NCI-H1092 (cell line): ENCODE data around the gene SRSF8.
"Not testable (repeated sequence)": the region's sequence is repeated elsewhere in the genome, so short reads cannot be mapped to it uniquely, and the experiment has no call there.

Experiments used
- DNase-seq: peaks from one replicate; lab custom pipeline; 2025; lab: John Stamatoyannopoulos, UW

Gene SRSF8

DNA sequence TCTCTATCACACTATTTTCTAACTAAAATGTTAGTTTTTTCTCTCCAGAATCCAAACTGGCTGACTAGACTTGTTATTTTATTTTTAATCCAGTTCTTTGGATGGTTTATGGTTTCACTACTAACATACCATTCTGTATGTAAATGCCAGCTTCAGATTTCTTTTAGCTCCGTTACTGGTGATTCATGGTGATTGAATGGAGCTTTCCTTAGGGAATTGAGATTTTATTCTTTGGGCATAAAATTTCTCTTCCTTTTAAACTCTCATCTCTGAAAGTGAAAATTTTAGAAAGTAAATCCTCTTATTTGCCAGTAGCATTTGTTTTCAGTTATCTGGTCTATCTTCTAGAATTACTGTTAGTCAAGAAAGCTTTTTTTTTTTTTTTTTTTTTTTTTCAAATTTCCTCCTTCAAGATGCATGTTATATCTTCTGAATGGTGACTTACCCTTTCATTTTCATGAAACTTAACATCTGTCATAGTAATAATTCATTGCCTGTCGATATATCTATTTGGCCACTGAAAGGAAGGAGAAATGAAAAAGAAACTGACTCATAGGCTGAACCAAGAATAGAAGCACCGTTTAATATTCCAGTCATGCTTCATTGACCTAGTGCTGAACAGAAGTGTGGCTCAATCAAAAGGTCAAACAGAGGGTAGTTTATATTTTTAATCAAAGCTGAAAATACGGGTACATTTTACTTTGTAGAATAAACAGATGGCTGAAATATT, 29.3 kb downstream of the SRSF8 start:
- no peak for DNase-seq

DNA sequence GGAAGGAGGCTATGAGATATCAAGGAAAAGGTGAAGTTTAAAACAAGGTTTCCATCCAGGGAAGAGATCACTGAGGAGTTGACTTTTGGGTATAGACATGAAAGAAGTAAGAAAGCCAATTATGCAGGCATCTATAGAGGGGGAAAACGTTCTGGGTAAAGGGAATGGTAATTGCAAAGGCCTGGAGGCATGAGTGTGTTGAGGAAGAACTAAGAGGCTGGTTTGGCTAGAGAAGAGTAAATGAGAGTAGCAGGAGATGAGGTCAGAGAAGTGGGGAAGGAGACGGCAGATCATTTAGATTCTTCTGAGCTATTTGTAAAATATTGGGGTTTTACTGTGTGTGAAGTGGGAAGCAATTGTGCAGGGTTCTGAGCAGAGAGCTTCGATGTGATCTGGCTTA, 30.5 kb downstream of the SRSF8 start:
- DNase-seq: no peak

DNA sequence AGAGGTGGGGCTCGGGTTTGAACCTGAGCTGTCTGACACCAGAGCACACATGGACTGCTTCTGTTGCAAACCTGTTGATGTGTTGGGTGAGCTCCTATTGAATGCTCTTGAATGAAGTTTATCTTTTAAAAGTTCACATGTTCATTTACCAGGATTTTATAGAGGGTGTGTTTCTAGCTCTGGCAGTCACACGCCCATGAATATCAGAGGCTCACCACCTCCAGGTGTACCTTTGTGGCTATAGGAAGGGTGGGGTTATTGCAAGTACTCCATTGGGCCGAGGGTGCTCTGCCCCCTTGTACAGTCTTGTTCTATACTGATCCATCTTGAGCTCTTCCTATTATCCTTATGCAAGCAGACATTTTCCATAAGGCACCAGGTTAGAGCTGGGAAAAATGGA, 32.1 kb downstream of the SRSF8 start:
- DNase-seq: no peak

DNA sequence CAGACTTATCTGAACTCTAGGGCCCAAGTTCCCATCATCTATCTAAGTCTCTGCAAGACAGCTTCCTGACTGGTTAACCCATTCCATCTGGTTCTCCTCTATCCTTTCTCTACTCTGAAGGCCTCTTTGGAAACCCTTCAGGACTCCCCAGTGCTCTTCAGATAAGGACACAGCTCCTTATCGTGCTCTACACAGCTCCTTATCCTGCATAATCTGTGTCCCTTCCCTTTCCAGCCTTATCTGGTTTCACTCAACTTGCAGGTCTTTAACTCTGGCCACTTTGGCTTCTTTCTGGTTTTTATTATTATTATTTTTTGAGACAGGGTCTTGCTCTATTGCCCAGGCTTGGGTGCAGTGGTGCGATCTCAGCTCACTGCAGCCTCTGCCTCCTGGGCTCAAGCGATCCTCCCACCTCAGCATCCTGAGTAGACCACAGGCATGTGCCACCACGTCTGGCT, 33.5 kb downstream of the SRSF8 start:
- DNase-seq: no peak

DNA sequence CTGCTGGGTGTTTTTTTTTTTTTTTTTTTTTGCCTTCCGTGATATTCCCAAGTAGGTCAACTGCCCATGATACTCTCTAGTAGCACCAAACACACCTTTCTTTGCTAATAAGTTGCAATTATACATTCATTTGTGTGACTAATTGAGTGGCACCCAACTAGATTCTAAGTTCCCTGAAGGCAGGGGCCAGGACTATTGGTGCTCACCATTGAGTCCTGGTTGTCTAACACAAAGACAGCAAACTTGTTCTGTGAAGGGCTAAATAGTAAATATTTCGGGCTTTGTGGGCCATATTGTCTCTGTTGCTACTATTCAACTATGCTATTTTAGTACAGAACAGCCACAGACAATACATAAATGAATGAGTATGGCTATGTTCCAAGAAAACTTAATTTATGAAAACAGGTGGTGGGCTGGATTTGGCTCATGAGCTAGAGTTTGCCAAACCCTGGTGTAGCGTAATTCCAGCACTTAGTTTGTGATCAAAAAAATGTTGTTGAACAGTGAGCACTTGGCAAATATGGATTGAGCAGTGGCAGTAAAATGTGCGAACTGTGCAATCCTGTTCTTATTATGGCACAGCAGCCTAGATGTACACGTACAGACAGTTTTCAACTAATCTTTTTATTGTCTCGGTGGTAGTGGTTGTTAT, 34.3 kb downstream of the SRSF8 start:
- DNase-seq: no peak

DNA sequence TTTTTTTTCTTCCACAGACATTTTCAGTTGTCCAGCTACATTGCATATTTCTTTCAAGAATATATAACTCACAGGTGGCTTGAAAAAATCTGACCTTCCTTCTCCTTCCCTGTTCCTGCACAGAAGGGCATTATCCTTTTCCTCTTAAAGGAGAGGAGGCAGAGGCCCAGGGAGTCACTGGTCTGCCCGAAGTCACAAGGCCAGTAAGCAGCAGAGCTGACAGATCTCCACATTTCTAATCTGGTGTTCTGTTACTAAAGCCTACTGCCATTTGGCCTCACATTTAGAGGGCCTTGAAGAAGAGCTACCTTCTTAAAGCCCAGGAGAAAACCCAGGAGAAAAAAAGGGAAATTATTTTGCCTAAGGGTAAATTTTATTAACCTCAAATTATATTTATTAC, 35.2 kb downstream of the SRSF8 start:
- DNase-seq: no peak

DNA sequence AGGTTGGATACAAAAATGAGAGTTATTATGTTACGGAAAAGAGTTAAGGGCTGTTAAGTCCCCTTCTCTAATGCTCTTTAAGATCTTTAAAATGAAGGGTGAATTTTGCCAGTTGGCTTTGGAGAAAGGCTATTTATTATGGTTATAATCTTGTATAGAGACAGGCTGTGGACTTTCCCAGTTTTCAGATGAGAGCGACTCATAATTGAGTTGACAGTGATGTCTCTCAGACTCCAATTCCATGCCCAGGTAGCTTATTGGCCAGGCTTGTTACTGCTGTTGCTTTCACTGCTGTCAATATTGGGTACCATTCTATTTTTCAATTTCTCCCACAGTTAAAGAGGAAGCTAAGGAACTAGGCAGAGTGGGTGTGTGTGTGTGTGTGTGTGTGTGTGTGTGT, 36.0 kb downstream of the SRSF8 start:
- DNase-seq: no peak

DNA sequence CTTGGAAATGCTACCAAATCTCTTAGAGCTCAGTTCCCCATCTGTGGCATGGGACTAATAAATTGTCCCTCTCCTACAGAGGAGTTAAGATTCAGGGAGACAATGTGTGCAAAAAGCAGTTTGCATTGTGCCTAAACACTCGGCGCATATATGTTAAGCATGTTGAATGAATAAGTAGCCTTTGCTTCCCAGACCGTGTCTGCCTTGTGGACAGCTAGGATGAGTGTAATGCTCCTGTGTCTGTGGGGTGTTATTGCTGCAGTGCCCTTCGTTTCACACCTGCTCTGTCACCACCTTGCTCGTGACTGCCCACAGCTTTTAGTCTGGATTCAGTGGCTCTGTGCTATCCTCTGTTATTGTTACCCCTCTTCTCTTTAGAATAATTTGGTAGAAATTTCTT, 37.0 kb downstream of the SRSF8 start:
- no peak for DNase-seq

DNA sequence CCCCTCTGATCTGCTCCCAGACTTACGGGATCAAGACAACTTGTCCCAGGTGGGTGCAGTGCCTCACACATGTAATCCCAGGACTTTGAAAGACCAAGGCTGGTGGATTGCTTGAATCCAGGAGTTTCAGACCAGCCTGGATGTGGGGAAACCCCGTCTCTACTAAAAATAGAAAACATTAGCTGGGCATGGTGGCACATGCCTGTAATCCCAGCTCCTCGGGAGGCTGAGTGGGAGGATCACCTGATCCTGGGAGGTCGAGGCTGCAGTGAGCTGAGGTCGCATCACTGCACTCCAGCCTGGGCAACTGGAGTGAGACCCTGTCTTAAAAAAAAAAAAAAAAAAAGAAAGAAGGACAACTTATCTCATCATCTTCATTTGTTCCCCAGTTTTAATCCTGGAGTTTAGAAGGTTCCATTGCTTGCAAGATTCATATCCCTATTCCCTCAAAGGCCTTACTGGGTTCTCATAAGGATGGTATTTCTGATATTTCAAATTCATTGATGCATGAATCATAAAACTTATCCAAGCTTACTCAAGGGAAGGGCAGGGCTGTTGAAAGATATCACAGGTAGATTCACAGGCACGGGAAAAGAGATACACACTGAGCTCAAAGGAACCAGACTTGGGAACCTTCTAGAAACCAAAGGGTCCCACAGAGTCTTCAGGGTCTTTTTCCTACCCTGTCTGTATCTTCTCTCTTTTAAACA, 37.6 kb downstream of the SRSF8 start:
- DNase-seq: no peak

DNA sequence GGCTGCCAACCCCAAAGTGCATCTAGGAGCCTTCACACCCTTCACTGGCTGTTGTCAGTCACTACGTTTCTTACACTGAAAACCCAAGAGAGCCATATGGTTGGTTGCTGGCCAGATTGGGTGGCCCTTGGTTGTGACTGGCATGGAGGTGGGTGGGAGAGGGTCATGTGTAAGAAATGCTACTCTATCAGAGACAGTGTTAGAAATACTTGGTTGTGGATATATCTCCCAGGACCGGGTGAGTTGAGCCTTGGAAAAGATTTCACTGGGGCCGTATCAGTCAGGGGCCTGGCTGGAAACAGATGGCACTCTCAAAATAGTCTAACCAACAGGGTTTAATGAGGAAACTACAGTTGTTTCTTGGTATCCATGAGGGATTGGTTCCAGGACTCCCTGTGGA, 38.1 kb downstream of the SRSF8 start:
- DNase-seq: no peak

DNA sequence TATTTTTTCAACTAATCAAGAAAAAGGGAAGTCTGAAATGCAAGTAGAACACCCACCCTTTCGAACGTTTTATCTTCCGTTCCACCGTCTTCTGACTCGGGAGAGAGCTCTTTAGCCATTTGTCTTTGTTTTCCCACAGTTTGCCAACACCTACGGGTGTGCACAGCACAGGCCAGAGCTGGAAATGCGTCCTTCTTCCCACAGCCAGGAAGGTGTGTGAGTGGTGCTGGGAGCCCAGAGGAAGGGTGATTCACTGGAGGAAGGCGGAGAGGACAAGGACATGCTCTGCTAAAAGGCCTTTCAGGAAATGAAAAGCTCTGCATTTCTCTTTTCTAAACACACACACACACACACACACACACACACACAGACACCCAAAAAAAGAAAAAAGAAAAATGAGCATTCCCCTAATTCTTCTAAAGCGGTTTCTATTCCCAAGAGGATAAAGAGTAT, 41.5 kb downstream of the SRSF8 start:
- DNase-seq: no peak

DNA sequence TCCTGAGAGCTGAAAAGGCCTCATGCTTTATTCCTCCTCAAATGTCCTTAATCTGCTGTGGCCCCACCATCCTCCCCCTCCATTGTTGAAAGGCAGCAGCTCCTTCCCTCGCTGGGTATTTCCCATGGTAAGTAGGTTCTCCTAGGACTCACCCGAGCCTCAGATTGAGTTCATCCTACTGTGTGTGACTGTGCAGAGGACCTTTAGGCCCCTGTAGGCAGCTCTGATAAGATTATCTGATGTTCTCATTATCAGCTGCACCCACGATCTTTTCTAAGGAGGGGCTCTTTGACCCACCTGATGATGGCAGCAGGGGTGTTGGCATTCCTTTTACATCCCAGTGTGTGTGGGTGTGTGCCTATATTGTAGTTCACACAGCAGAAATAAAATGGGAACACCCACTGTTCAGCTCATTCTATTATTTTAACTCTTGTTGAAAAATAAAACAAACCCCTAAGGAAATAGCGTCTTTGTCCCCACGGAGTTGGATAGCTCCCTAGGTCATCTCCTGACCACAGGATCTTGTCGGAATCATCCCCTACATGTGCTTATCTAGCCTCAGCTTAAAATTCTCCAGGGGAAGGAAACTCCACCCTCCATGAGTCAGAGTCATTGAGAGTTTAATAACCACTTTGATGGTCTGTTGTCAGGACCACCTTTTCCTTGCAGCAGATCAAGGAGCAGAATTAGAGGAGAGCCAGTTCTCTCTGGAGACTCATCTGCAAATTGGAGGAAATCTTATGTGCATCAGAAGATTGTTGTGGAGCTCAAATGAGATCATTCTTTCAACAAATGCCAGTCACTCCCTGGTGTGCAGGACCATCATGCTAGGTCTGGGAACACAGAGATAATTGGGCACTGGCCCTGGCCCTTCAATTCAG, 42.2 kb downstream of the SRSF8 start:
- DNase-seq: no peak

DNA sequence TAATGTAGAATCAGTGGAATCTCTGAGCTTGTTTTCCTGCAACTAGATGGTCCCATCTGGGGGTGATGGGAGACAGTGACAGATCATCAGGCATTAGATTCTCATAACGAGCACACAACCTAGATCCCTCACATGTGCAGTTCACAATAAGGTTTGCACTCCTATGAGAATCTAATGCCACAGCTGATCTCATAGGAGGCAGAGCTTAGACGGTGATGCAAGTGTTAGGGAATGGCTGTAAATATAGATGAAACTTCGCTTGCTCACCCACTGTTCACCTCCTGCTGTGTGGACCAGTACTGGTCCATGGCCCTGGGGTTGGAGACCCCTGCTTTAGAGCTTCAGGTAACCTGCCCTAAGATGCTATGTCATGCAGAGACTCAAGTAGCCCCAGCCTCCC, 44.8 kb downstream of the SRSF8 start:
- DNase-seq: not testable (repeated sequence)

DNA sequence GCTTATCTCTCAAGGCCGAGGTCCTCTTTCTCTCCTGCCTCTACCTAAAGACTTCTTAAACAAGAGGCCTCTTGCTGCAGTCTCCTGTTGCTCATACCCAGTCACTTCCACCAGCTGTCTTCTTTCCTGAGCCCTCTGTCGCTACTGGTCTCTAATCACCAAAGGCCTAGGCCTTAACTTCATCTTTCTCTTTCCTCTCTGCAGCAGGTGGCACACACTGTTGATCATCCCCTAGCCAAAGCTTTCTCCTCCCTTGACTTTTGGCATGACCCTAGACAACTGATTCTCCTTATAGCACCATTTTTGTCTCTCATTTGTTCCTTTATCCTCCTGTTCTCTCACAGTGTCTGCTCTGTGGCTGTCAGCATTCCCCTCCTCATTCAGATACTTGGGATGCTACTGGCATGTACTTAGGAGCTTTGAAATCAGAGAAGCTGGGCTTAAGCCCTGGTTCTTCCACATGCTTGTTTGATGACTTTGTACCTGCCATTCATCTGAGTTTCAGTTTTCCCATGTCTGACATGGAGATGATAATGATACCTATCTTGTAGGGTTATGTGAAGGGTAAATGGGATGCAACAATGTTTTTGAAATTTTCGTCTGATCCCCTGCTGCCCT, 45.3 kb downstream of the SRSF8 start:
- no peak for DNase-seq

DNA sequence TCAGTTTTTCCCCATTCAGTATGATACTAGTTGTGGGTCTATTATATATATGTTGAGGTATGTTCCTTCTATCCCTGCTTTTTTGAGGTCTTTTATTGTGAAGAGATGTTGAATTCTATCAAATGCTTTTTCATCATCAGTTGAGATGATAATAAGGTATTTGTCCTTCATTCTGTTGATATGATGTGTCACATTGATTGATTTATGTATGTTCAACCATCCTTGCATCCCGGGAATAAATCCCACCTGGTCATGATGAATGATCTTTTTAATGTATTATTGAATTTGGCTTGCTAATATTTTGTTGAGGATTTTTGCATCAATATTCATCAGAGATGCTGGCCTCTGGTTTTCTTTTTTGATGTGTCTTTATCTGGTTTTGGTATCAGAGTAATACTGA, 48.9 kb downstream of the SRSF8 start:
- DNase-seq: no peak

DNA sequence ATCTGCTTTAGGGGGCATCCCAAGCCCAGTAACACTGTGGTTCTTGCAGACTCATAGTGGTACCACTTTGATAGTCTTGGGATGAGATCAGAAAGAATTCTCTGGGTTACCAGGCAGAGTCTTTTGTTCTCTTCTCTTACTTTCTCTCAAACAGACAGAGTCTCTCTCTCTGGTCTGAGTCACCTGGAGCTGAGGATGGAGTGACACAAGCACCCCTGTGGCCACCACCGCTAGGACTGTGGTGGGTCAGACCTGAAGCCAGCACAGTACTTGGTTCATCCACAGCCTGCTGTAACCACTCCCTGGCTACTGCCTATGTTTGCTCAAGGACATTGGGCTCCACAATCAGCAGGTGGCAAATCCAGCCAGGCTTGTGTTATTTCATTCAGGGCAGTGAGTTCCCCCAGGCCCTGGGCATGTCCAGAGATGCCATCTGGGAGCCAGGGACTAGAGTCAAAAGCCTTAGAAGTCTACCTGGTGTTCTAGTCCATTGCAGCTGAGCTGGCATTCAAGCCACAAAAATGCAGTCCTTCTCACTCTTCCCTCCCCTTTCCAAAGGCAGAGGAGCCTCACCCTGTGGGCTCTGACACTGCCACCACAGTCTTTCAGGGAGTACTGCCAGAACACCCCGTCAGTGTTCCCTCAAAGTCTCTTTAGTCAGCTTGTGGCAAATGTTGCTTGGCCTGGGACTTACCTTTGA, 52.8 kb downstream of the SRSF8 start:
- no peak for DNase-seq
